ENCODE data around the gene MIF4GD.

DNA sequence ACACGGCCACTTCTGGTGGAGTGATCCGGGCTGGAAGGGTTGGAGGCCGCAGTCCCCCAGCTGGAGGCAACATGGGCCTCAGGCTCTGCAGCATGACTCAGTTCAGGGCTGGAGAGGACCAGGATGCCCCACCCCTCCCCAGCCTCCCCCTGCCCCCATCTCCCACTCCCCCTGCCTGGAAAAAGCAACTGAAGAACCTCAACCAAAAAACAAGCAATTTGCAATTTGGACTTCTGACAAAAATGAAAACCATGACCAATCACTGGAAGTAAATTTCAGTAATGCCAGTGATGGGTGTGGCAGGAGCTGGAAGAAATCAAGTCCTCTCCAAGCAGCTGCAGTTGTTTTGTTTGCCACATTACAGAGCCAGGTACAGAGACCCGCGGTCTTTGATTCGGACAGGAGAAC lies 6.6 kb upstream of the MIF4GD start:
- no peak for TF ChIP-seq EZH2 (optimal IDR thresholded peaks at IDR 0.05; ENCODE audit: low read depth, low read length)
- TF ChIP-seq, protein P1, sequence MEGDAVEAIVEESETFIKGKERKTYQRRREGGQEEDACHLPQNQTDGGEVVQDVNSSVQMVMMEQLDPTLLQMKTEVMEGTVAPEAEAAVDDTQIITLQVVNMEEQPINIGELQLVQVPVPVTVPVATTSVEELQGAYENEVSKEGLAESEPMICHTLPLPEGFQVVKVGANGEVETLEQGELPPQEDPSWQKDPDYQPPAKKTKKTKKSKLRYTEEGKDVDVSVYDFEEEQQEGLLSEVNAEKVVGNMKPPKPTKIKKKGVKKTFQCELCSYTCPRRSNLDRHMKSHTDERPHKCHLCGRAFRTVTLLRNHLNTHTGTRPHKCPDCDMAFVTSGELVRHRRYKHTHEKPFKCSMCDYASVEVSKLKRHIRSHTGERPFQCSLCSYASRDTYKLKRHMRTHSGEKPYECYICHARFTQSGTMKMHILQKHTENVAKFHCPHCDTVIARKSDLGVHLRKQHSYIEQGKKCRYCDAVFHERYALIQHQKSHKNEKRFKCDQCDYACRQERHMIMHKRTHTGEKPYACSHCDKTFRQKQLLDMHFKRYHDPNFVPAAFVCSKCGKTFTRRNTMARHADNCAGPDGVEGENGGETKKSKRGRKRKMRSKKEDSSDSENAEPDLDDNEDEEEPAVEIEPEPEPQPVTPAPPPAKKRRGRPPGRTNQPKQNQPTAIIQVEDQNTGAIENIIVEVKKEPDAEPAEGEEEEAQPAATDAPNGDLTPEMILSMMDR (IDR thresholded peaks at IDR 0.05; ENCODE audit: low read length), result no peak

Data from MM.1S (cell line).